ENCODE results near the gene FOSB. TPM values are rescaled to one million over a fixed set of nuclear protein-coding genes. Genes with fewer than 3 reads are reported as not detected.

FOSB gene
- total and polyA plus RNA-seq, 2 donors (not counting 3 experiments of a cell fraction or from before 2014, with no cell fraction given), result 2.0 to 10.7 TPM

- dilution Hi-C loops (cut with MboI; ENCODE audit: extremely low pct_ligation_motif_present, low sequenced_read_pairs), result no loop called here
- H3K4me3 ChIP-seq (replicated peaks in 1 of 3; ENCODE audit: insufficient read depth in 1 of 3, low read depth in 1 of 3, low read length in 3 of 3), result no peak overlapping the region
- peaks cover 14% of the 10 kb centered on the region for H3K4me1 ChIP-seq (ENCODE audit: control insufficient read depth, extremely low read depth, insufficient read depth, low read length)
- BruUV-seq (replicated peaks), result no TSS peak
- intact Hi-C loops (cut with micrococcal nuclease), result loop anchor here (2.0 kb wide), 1 partner anchor 15 kb away; the partner anchor contains the start of gene VASP
- POLR2A ChIA-PET, result interaction anchor here (0.6 kb wide), 1 partner anchor 58 kb away, joined by 3 read pairs; no protein-coding TSS in a partner anchor
- no peaks in the 10 kb centered on the region for H3K9me3 ChIP-seq (replicated peaks; ENCODE audit: control insufficient read depth, insufficient read depth, low read length)
- TF ChIP-seq EZH2 (IDR thresholded peaks at IDR 0.05; ENCODE audit: borderline replicate concordance, low read depth, low read length, severe bottlenecking) (no peak), POLR2A (IDR thresholded peaks at IDR 0.05; ENCODE audit: low read depth, low read length) (no peak), GATA2 (IDR thresholded peaks at IDR 0.05; ENCODE audit: insufficient read depth, insufficient read length, low read depth, low read length) (no peak), CTCF (IDR thresholded peaks at IDR 0.05; ENCODE audit: extremely low read depth in 1 of 2, insufficient read depth in 1 of 2, low read depth in 1 of 2, low read length in 2 of 2) (no peak), MYC (IDR thresholded peaks at IDR 0.05; ENCODE audit: low read depth, low read length) (no peak), POLR2AphosphoS5 (IDR thresholded peaks at IDR 0.05; ENCODE audit: insufficient read depth, low read depth, low read length) (no peak), MAX (IDR thresholded peaks at IDR 0.05; ENCODE audit: insufficient read depth, insufficient read length) (no peak), FOS (IDR thresholded peaks at IDR 0.05; ENCODE audit: borderline replicate concordance, insufficient read depth, low read length) (no peak), JUN (IDR thresholded peaks at IDR 0.05; ENCODE audit: borderline replicate concordance, insufficient read depth, insufficient read length, low read depth) (no peak)
- no peak for DNase-seq (ENCODE audit: low read depth, low spot score)
- no peaks in the 10 kb centered on the region for H3K36me3 ChIP-seq (ENCODE audit: control insufficient read depth in 2 of 2, extremely low read depth in 1 of 2, insufficient read depth in 2 of 2, low read length in 2 of 2)
- no peak for FAIRE-seq
- peaks cover 8 to 10% of the 10 kb centered on the region in 2 experiments for H3K27me3 ChIP-seq (ENCODE audit: control insufficient read depth in 2 of 2, insufficient read depth in 2 of 2, low read length in 2 of 2)
- H3K4me2 ChIP-seq (ENCODE audit: insufficient read depth, low read length), result no peak overlapping the region
- no peak overlapping the region for H3K27ac ChIP-seq (ENCODE audit: insufficient read depth, low read depth, low read length)
- no peak overlapping the region for H3K9ac ChIP-seq (replicated peaks; ENCODE audit: extremely low read depth, insufficient read depth, low read length)
- no peak overlapping the region for H2AFZ ChIP-seq (ENCODE audit: low read depth, low read length)
- no peaks in the 10 kb centered on the region for H3K79me2 ChIP-seq (ENCODE audit: control insufficient read depth, insufficient read depth, low read length)
- H4K20me1 ChIP-seq (replicated peaks; ENCODE audit: control insufficient read depth, extremely low read depth, insufficient read depth, low read length), result no peaks in the 10 kb centered on the region
- no peaks in the 10 kb centered on the region for H3K9me1 ChIP-seq (replicated peaks; ENCODE audit: control insufficient read depth, extremely low read depth, insufficient read depth, low read length)
- CTCF ChIA-PET, result interaction anchor here (1.6 to 2.8 kb wide), 2 partner anchors 53 to 150 kb away, joined by 6 to 16 read pairs; no protein-coding TSS in a partner anchor
These were observed 24.4 kb downstream of the FOSB start for GRCh38 chr19:45492137-45492626.

Data from endothelial cell of umbilical vein (primary cell).